PC-9 (cell line): ENCODE data around the gene ZFX. TPM values are rescaled to one million over a fixed set of nuclear protein-coding genes. Genes with fewer than 3 reads are reported as not detected.

ENCODE experiments used
- BruUV-seq: library from RNA; stranded (reverse); fragments of 400-500 nt; replicated peaks from 2 replicates; lab custom pipeline; 2021; lab: Mats Ljungman, UMichigan
- CTCF ChIA-PET: fragments of 300-600 bp; sonication (Branson Sonifier 250); formaldehyde crosslinking; loops from one replicate; lab custom pipeline; 2022; ENCODE audit warnings: antibody characterized with exemption; lab: Charles Lee
- POLR2A ChIA-PET: fragments of 300-600 bp; sonication (Branson Sonifier 250); formaldehyde crosslinking; loops from one replicate; lab custom pipeline; 2022; ENCODE audit warnings: antibody characterized with exemption; ENCODE audit not compliant: unreplicated experiment; lab: Charles Lee
- DNase-seq, 2 experiments: peaks; one replicate each; pipeline versions ENCODE4 v3.0.0 to v3.0.0-alpha.2; 2015 to 2022; ENCODE audit warnings: mixed read lengths in 1 of 2
- H2AFZ ChIP-seq: fragments of 200-600 bp; sonication (generic); 2 replicates; pipeline ENCODE4 v1.8.1; 2017; ENCODE audit warnings: antibody characterized with exemption
- H3F3A ChIP-seq: fragments of 200-600 bp; sonication (generic); 2 replicates; pipeline ENCODE4 v1.8.1; 2017; ENCODE audit warnings: antibody characterized with exemption, mild to moderate bottlenecking, low read depth; ENCODE audit not compliant: insufficient read depth
- H3K27ac ChIP-seq: fragments of 200-600 bp; sonication (generic); 2 replicates; pipeline ENCODE4 v1.6.1; 2016; ENCODE audit warnings: mixed run types
- H3K27me3 ChIP-seq: fragments of 200-600 bp; sonication (generic); 2 replicates; pipeline ENCODE4 v1.6.1; 2016; ENCODE audit warnings: low read depth, mixed run types; ENCODE audit not compliant: insufficient read depth
- H3K36me3 ChIP-seq: fragments of 200-600 bp; sonication (generic); 2 replicates; pipeline ENCODE4 v1.6.1; 2016; ENCODE audit warnings: low read depth, mixed run types
- H3K4me1 ChIP-seq: fragments of 200-600 bp; sonication (generic); replicated peaks from 2 replicates; pipeline ENCODE4 v1.6.1; 2016; ENCODE audit warnings: mixed run types; ENCODE audit not compliant: insufficient read depth
- H3K4me2 ChIP-seq: fragments of 200-600 bp; sonication (generic); 2 replicates; pipeline ENCODE4 v1.6.1; 2017; ENCODE audit warnings: mixed run types
- H3K4me3 ChIP-seq: fragments of 200-600 bp; sonication (generic); 2 replicates; pipeline ENCODE4 v1.6.1; 2016; ENCODE audit warnings: mixed run types
- H3K79me2 ChIP-seq: fragments of 200-600 bp; sonication (generic); 2 replicates; pipeline ENCODE4 v1.6.1; 2017; ENCODE audit warnings: low read depth, mixed run types
- H3K9me2 ChIP-seq: fragments of 200-600 bp; sonication (generic); 2 replicates; pipeline ENCODE4 v1.8.1; 2017; ENCODE audit warnings: mild to moderate bottlenecking; ENCODE audit not compliant: insufficient read depth
- H3K9me3 ChIP-seq: fragments of 200-600 bp; sonication (generic); 2 replicates; pipeline ENCODE4 v1.8.1; 2016; ENCODE audit warnings: low read depth; ENCODE audit not compliant: insufficient read depth
- H4K20me1 ChIP-seq: fragments of 200-600 bp; sonication (generic); 2 replicates; pipeline ENCODE4 v1.8.1; 2017; ENCODE audit not compliant: insufficient read depth
- CTCF ChIP-seq: fragments of 200-600 bp; sonication (generic); conservative IDR thresholded peaks from 2 replicates; pipeline ENCODE4 v1.6.1; 2017; ENCODE audit warnings: mixed run types, antibody characterized with exemption, mild to moderate bottlenecking, moderate library complexity
- EZH2 ChIP-seq: fragments of 200-600 bp; sonication (generic); IDR thresholded peaks from 2 replicates; pipeline ENCODE4 v1.8.0; 2017; ENCODE audit warnings: antibody characterized with exemption, low read depth
- intact Hi-C: fragments of 100-400 bp; cut with micrococcal nuclease; formaldehyde crosslinking; loops from one replicate; pipeline ENCODE4 v1.10.0; 2022; ENCODE audit not compliant: unreplicated experiment
- total RNA-seq: library from RNA; stranded (reverse); gene quantifications from 2 replicates; pipeline ENCODE4 v1.2.3, GENCODE V29; 2021

ZFX gene
- total RNA-seq, 1 experiment from 2014 or later = 39.6 TPM

DNA sequence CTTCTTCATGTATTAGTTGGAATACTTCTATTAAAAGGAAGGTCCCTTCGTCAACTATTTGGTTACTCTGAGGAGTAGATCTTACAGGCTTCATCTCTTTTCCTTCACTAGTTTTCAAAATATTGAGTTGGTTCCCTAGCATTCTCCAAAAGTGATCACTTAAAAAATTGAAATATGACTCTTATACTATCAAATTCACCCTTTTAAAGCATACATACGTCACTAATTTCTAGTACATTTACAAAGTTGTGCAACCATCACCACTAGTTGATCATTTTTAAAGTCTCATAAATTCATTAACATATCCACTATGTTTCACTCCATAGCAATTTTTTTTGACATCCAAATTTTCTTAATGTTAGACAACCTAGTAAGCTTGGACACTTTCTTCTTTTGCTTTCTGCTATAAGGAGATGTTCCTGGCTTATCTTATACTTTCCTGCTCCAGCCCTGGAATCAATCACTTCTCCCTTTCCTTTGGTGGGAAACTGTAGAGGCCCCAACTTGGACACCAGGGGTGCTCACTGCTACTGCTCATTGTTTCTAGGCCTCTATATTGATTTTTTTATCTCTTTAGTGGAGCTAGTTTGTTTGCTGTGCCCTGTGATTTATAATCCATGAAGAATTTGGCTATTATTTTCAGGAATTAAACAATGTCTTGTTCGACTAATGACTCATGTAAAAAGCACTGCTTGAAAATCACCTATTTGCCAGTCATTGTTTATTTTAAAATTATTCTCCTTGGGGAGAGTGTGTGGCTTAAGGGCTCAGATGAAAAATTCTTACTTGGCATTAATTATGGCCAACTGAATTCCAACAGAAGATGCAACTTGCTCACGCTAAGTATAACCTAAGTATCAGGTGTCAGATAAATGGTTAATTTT, 4.0 kb upstream of the ZFX start:
- DNase-seq = peak in 1 of 2 experiments; percentile 93
- CTCF ChIA-PET = interaction anchor here (0.7 kb wide), 1 partner anchor 63 kb away, joined by 3 read pairs; no protein-coding TSS in a partner anchor
- Histone ChIP-seq H3F3A (peaks cover 37% of the 10 kb centered on the region), H3K9me3 (no peaks in the 10 kb centered on the region), H3K36me3 (no peaks in the 10 kb centered on the region), H4K20me1 (peaks cover 1% of the 10 kb centered on the region), H3K9me2 (no peaks in the 10 kb centered on the region), H3K27me3 (no peaks in the 10 kb centered on the region), H3K4me1 (peaks cover 54% of the 10 kb centered on the region), H2AFZ (no peak overlapping the region), H3K4me3 (peak overlapping the region; percentile 48; the same call in 1 of the 2 replicates), H3K4me2 (peak overlapping the region; percentile 80), H3K79me2 (peaks cover 13% of the 10 kb centered on the region), H3K27ac (peak overlapping the region; percentile 92)
- TF ChIP-seq EZH2 = no peak
- TF ChIP-seq CTCF = no peak
- BruUV-seq = no TSS peak
- POLR2A ChIA-PET = no interaction called here
- intact Hi-C loops = loop anchor here (1.0 kb wide), 1 partner anchor 61 kb away; no protein-coding TSS in a partner anchor

DNA sequence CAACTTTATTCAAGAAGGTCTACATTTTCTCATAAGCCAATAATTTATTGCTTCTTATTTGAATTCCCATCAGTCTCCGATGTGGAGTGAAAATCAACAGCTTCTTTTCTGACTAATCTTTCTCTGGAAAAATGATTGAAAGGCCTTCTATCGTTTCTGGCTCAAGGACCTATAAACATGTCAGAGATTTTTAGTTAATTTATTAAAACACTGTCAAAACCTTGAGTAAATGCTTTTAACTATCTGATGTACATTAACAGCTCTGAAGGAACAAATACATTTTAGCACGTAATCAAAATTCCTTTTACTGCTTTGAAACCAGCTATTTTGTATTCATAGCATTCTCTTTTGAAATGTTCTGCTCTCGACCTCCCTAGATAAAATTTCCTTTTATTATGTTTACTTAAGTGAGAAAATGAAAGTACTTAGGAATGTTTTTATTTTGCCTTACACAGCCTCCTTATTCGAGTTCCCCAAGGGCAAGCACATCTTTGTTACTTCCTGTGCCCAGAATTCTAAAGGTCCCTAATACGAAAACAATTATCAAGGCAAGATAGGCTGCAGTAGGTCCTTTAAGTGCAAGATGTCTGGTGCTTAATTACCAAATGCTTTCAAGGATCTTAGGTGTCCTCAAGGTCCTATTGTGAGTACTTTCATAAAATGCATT, 3.1 kb upstream of the ZFX start:
- peaks cover 57% of the 10 kb centered on the region for H3K4me1 ChIP-seq
- no peaks in the 10 kb centered on the region for H3K9me2 ChIP-seq
- peak overlapping the region; percentile 54 for H2AFZ ChIP-seq
- H3K4me3 ChIP-seq = peak overlapping the region; percentile 48; the same call in 1 of the 2 replicates
- H4K20me1 ChIP-seq = peaks cover 10% of the 10 kb centered on the region
- no peaks in the 10 kb centered on the region; the same call in 1 of the 2 replicates for H3K36me3 ChIP-seq
- POLR2A ChIA-PET = no interaction called here
- no TSS peak for BruUV-seq
- peak in 1 of 2 experiments; percentile 53 for DNase-seq
- CTCF ChIA-PET = interaction anchor here (0.7 kb wide), 2 partner anchors 62 kb away, joined by 3 to 7 read pairs; no protein-coding TSS in a partner anchor
- peak overlapping the region; percentile 80 for H3K4me2 ChIP-seq
- peaks cover 43% of the 10 kb centered on the region for H3F3A ChIP-seq
- H3K27ac ChIP-seq = peak overlapping the region; percentile 92
- TF ChIP-seq CTCF = no peak
- no peak for TF ChIP-seq EZH2
- H3K27me3 ChIP-seq = no peaks in the 10 kb centered on the region
- peaks cover 21% of the 10 kb centered on the region for H3K79me2 ChIP-seq
- intact Hi-C loops = loop anchor here (1.0 kb wide), 1 partner anchor 62 kb away; no protein-coding TSS in a partner anchor
- no peaks in the 10 kb centered on the region for H3K9me3 ChIP-seq

DNA sequence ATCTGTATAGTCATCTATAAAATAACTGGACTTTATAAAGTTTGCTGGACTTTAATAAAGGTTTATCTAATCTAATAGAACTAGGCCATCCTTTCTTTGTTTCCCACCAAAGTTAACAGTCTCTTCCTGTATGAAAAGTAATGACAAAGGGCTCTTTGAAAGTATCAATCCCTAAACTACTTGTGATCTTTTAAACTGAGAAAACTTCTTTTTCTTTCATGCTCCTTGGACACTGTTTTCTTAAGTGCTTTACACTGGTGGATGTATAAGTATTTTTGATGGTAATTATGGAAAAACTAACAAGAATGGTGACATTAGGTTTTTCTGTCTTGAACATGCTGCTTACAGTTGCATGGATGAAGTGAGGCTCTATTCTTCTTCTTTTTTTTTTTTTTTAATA, 2.4 kb upstream of the ZFX start:
- CTCF ChIA-PET = no interaction called here
- intact Hi-C loops = no loop called here
- no peak for DNase-seq
- Histone ChIP-seq H3K27ac (peak overlapping the region; percentile 92), H3K36me3 (no peaks in the 10 kb centered on the region; the same call in 1 of the 2 replicates), H3K9me3 (no peaks in the 10 kb centered on the region), H4K20me1 (peaks cover 18% of the 10 kb centered on the region), H3K4me1 (peaks cover 64% of the 10 kb centered on the region), H3K9me2 (no peaks in the 10 kb centered on the region), H3K79me2 (peaks cover 29% of the 10 kb centered on the region), H3K4me2 (peak overlapping the region; percentile 80), H3F3A (peaks cover 43% of the 10 kb centered on the region), H3K27me3 (no peaks in the 10 kb centered on the region), H2AFZ (no peak overlapping the region; the same call in 1 of the 2 replicates), H3K4me3 (peak overlapping the region; percentile 48; the same call in 1 of the 2 replicates)
- POLR2A ChIA-PET = no interaction called here
- no peak for TF ChIP-seq CTCF
- no peak for TF ChIP-seq EZH2
- no TSS peak for BruUV-seq
